IPS-15b (cell line): ENCODE measurements around the gene CRYBB1.

Source experiments
- H3K27me3 ChIP-seq: one replicate; pipeline ENCODE4 v1.6.1; 2013; ENCODE audit warnings: low read length; ENCODE audit not compliant: control insufficient read depth, insufficient read depth
- H3K36me3 ChIP-seq: one replicate; pipeline ENCODE4 v1.6.1; 2013; ENCODE audit warnings: low read length; ENCODE audit not compliant: control insufficient read depth, insufficient read depth
- H3K4me1 ChIP-seq: one replicate; pipeline ENCODE4 v1.6.1; 2013; ENCODE audit warnings: mild to moderate bottlenecking, low read length; ENCODE audit not compliant: control insufficient read depth, insufficient read depth
- H3K4me3 ChIP-seq: one replicate; pipeline ENCODE4 v1.5.1; 2013; ENCODE audit warnings: low read depth, low read length
- H3K9ac ChIP-seq: one replicate; pipeline ENCODE4 v1.6.1; 2013; ENCODE audit warnings: low read depth, mild to moderate bottlenecking, low read length
- H3K9me3 ChIP-seq: one replicate; pipeline ENCODE4 v1.6.1; 2013; ENCODE audit warnings: mild to moderate bottlenecking, low read length; ENCODE audit not compliant: control insufficient read depth, insufficient read depth

Gene CRYBB1

DNA sequence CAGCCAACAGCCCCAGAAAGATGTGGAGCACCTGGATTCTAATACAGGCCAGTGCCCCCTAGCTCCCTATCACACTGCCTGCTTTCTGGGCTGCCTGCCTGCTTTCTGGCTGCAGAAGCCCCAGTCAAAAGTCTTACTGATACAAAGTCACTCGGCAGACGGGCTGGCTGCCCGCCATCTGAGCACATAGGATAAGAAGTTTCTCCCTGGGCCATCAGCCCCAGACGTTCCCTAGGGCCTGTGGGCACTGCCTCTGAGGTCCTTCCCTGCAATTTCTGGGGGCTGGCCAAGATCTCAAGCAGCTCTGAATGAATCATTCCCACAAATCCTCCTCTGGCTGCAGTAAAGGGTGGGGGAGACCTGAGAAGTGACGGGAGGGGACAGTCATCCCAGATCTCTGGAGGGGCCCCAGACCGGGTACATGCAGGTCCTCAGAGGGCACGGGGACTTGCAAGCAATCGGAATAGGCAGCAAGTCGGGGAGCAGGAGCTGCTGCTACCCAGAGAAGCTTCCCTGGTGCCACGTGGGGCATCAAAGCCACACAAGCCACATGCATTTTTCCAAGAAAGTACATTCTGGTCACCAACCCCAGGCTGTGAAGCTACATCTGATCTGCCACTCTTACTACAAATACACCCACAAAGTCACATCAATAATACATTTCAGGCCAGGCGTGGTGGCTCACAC lies 32.6 kb downstream of the CRYBB1 start:
- H3K36me3 ChIP-seq = peaks cover 26% of the 10 kb centered on the region
- H3K27me3 ChIP-seq = no peaks in the 10 kb centered on the region
- H3K9me3 ChIP-seq = no peaks in the 10 kb centered on the region
- H3K9ac ChIP-seq = no peak overlapping the region
- H3K4me1 ChIP-seq = peaks cover 23% of the 10 kb centered on the region
- H3K4me3 ChIP-seq = no peak overlapping the region

- Histone ChIP-seq H3K9me3 (no peaks in the 10 kb centered on the region), H3K9ac (no peak overlapping the region), H3K36me3 (peaks cover 26% of the 10 kb centered on the region), H3K27me3 (no peaks in the 10 kb centered on the region), H3K4me3 (no peak overlapping the region), H3K4me1 (peaks cover 31% of the 10 kb centered on the region)
These were observed 33.8 kb downstream of the CRYBB1 start for GRCh38 chr22:26584010-26584409.

- H3K4me3 ChIP-seq = no peak overlapping the region
These were observed 36.1 kb downstream of the CRYBB1 start for GRCh38 chr22:26581633-26582168.

GRCh38 chr22:26581026-26581425 lies 36.8 kb downstream of the CRYBB1 start:
- peaks cover 31% of the 10 kb centered on the region for H3K4me1 ChIP-seq
- no peaks in the 10 kb centered on the region for H3K27me3 ChIP-seq
- no peak overlapping the region for H3K4me3 ChIP-seq
- H3K9ac ChIP-seq = no peak overlapping the region
- H3K9me3 ChIP-seq = no peaks in the 10 kb centered on the region
- H3K36me3 ChIP-seq = peaks cover 15% of the 10 kb centered on the region

More at GRCh38 chr22:26581633-26582168, 36.1 kb downstream of the CRYBB1 start:
- H3K9me3 ChIP-seq = no peaks in the 10 kb centered on the region
- no peaks in the 10 kb centered on the region for H3K27me3 ChIP-seq
- H3K36me3 ChIP-seq = peaks cover 22% of the 10 kb centered on the region
- H3K4me1 ChIP-seq = peaks cover 31% of the 10 kb centered on the region
- no peak overlapping the region for H3K9ac ChIP-seq

GRCh38 chr22:26580240-26580962 lies 37.4 kb downstream of the CRYBB1 start:
- H3K9ac ChIP-seq = no peak overlapping the region
- no peak overlapping the region for H3K4me3 ChIP-seq
- peaks cover 17% of the 10 kb centered on the region for H3K36me3 ChIP-seq
- no peaks in the 10 kb centered on the region for H3K27me3 ChIP-seq
- peaks cover 31% of the 10 kb centered on the region for H3K4me1 ChIP-seq
- H3K9me3 ChIP-seq = no peaks in the 10 kb centered on the region

DNA sequence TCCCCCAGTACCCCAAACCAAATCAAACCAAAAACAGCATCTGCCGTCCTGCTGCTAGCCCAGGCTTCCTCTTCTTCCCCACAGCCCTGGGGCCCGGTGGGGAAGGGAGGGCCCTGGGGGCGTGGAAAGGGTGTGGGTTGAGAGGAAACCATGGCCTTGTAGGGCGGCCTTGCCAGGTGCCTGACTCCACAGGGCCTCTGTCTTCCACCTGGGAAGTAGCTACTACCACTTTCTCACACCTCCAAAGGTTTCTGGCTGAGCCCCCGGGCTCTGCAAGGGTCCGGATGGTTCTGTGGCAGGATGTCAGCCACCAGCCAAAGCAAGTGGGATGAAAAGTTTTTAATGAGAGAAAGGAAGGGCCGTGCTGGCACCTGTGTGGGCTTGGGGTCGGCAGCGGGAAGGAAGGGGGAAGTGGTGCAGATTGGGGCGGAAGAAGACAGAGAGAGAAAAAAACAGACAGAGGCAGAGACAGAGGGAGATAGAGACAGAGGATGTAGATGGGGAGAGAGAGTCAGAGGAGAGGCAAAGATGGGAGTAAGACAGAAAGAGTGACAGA lies 38.4 kb downstream of the CRYBB1 start:
- no peak overlapping the region for H3K4me3 ChIP-seq
- H3K4me1 ChIP-seq = peaks cover 32% of the 10 kb centered on the region
- H3K9ac ChIP-seq = no peak overlapping the region
- no peaks in the 10 kb centered on the region for H3K27me3 ChIP-seq
- H3K36me3 ChIP-seq = peaks cover 21% of the 10 kb centered on the region
- H3K9me3 ChIP-seq = no peaks in the 10 kb centered on the region

DNA sequence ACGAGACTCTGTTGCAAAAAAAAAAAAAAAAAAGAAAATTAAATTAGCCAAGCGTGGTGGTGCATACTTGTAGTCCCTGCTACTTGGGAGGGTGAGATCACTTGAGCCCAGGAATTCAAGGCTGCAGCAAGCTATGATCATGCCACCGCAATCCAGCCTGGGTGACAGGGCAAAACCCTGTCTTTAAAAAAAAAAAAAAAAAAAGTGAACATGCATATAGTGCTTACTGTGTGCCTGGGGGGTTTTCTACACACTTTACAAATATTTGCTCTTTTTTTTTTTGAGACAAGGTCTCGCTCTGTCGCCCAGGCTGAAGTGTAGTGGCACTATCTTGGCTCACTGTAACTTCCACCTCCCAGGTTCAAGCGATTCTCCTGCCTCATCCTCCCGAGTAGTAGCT lies 40.7 kb downstream of the CRYBB1 start:
- H3K36me3 ChIP-seq = peaks cover 13% of the 10 kb centered on the region
- H3K4me1 ChIP-seq = peaks cover 31% of the 10 kb centered on the region
- no peak overlapping the region for H3K4me3 ChIP-seq
- H3K9me3 ChIP-seq = no peaks in the 10 kb centered on the region
- H3K9ac ChIP-seq = no peak overlapping the region
- H3K27me3 ChIP-seq = no peaks in the 10 kb centered on the region

DNA sequence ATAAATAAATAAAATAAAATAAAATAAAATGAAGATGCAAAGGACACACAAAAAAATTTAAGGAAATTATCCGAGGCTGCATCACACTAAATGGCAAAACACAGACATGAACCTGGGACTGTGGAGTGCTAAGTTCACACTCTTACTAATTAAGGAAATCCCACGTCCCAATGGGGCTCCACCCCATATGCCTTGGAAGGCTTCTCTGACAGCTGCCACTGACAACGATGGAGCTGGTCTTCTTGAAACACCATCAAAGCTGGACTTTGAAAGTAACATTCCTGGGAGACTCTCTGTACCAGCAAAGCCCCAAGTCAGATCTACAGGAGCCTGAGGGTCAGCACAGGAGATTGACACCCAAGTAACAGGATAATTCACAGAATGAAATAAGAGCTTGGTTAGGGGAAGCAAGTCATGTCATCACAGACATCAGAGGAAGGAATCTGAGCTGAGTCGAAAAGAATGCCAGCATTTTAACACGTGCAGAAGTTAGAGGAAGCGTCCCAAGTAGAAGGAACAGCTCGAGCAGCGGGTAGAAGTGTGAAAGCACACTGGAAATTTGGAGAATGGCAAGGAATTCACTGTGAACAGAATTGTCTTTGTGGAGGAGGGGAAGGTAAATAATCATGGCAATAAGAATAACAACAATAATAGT lies 41.7 kb downstream of the CRYBB1 start:
- peaks cover 8% of the 10 kb centered on the region for H3K36me3 ChIP-seq
- H3K4me3 ChIP-seq = no peak overlapping the region
- H3K9me3 ChIP-seq = no peaks in the 10 kb centered on the region
- H3K9ac ChIP-seq = no peak overlapping the region
- no peaks in the 10 kb centered on the region for H3K27me3 ChIP-seq
- peaks cover 31% of the 10 kb centered on the region for H3K4me1 ChIP-seq

DNA sequence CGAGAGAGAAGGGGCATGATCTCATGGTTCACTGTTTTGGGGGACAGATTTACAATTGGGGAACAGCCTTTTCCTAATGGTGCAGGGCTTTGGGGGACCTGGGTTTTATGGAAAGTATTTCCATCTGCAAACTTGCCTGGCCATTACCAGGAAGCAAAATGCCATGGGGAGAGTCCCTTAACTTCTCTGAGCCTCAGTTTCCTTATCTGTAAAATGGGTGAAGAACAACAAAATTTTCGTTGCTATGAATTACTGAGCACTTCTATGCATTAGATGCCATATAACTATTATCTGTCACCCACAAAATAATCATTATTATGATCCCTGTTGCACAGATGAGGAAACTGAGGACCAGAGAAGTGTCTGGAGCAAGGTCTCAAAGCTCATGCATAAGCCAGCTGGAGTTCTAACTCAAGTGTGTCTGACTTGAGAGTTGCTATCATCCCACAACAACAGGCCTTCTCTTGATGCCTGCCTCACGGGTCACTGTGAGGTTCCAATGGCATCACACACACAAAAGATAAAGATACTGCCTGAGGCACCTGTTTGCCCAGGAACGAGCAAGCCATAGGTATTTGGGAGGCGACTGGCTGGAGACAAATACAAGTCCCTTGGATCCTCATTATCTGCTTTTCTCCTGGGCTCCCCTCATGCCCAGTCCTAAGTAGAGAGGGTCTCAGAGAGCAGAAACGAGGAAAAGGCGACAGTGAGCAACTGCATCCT lies 43.7 kb downstream of the CRYBB1 start:
- no peak overlapping the region for H3K4me3 ChIP-seq
- no peaks in the 10 kb centered on the region for H3K27me3 ChIP-seq
- no peak overlapping the region for H3K9ac ChIP-seq
- no peaks in the 10 kb centered on the region for H3K9me3 ChIP-seq
- peaks cover 16% of the 10 kb centered on the region for H3K4me1 ChIP-seq
- peaks cover 8% of the 10 kb centered on the region for H3K36me3 ChIP-seq

DNA sequence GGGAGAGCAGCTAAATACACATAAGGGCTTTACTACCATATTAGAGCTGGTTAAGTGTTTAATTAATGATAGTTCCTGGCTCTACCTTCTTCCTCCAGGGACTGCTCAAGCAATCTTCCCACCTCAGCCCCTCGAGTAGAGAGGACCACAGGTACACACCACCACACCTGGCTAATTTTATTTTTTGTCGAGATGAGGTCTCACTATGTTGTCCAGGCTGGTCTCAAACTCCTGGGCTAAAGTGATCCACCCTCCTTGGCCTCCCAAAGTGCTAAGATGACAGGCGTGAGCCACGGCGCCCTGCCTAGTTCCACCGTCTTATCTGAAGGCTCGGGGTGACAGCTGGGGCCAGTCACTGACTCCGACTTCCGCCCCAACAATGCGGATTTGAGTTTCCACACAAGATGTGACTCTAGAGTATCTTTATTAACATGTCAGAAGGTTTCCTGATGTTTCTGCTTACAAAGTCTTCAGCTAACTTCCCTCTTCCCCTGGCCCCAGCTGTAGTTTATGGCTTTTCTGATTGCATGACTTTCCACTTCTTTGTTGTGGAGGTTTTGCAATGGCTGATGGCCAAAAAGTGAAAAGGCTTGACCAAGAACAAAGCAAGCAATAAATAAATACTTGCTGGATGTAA lies 44.7 kb downstream of the CRYBB1 start:
- no peak overlapping the region for H3K4me3 ChIP-seq
- H3K4me1 ChIP-seq = peaks cover 16% of the 10 kb centered on the region
- H3K27me3 ChIP-seq = no peaks in the 10 kb centered on the region
- no peak overlapping the region for H3K9ac ChIP-seq
- H3K36me3 ChIP-seq = peaks cover 8% of the 10 kb centered on the region
- no peaks in the 10 kb centered on the region for H3K9me3 ChIP-seq
